Stimulated activated CD4-positive, alpha-beta T cell treated with anti-CD3 and anti-CD28 coated beads, Interleukin-15, amount 100 ng/mL, for 1 hour (primary cell): ENCODE data around the gene PXMP2.

Experiments
- DNase-seq, 2 donors: peaks; one replicate each; pipeline ENCODE4 v3.0.0-alpha.2; 2020; ENCODE audit warnings: low read depth in 1 of 2, low spot score in 1 of 2

The PXMP2 gene

DNA sequence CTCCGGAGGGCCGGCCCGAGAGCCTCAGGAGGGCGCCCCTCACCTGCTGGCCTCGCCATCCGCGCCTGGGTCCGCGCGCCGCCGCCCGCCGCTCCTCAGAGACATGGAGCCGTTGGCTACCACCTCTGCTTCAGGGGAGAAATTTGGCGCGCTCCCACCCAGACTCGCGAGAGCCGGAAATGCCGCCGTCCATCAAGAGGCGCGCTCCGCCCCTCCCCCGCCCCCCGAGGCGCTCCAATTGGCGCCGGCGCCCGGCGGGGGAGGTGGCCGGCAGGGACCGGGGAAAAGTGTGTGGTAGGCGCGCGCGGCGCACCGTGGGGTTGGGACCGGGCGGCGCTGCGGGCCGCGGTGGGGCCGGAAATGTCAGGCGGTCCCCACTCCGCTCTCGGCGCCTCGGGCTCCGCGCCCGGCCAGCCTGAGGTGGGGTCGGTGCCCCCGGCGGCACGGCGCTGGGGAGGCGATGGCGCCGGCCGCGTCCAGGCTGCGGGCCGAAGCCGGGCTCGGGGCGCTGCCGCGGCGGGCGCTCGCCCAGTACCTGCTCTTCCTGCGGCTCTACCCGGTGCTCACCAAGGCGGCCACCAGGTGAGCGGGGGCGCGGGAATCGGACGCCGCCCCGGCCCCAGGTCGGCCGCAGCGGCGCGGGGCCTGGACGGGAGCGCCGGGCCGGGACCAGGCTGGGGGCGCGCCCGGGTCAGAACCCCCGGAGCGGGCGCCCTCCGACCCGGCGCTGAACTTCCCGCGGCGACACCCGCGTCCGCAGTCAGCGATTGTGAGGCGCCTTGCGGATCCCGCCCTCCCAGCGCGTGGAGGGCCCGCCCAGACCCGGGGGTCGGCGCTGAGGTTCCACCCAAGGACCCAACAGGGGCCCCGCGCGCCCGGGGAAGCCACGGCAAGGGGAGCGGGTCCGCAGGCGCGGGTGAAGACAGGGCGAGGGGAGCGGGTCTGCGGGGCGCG is at the start of gene PXMP2, which contains the start of gene POLE:
TSS of gene PXMP2 (plus strand) at position 377 of the 954 bp plus-strand sequence. CDS start at position 461, 84 bp downstream.
TSS of gene POLE (minus strand) at position 132 of the 954 bp plus-strand sequence. CDS start at position 105, 27 bp downstream.
- DNase-seq: peak; percentile 93 to 95

DNA sequence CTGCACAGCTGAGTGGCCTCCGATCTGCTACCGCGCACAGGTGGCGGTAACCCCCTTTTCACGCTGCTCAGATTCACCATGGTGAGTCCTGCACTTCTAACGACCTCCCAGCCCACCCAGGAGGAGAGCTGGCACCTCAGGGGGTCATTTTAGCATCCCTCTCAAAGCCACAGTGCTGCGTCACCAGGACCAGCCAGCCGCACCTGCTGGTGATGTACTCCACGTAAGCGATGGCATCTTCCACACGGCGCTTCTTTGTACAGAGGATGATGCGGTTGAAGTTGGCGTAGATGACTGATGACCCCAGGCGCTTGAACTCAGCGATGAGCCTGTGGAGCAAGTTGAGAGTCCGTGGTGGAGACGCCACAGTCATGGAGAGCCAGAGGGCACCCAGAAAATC is 49.6 kb upstream of the PXMP2 start:
- DNase-seq: no peak

DNA sequence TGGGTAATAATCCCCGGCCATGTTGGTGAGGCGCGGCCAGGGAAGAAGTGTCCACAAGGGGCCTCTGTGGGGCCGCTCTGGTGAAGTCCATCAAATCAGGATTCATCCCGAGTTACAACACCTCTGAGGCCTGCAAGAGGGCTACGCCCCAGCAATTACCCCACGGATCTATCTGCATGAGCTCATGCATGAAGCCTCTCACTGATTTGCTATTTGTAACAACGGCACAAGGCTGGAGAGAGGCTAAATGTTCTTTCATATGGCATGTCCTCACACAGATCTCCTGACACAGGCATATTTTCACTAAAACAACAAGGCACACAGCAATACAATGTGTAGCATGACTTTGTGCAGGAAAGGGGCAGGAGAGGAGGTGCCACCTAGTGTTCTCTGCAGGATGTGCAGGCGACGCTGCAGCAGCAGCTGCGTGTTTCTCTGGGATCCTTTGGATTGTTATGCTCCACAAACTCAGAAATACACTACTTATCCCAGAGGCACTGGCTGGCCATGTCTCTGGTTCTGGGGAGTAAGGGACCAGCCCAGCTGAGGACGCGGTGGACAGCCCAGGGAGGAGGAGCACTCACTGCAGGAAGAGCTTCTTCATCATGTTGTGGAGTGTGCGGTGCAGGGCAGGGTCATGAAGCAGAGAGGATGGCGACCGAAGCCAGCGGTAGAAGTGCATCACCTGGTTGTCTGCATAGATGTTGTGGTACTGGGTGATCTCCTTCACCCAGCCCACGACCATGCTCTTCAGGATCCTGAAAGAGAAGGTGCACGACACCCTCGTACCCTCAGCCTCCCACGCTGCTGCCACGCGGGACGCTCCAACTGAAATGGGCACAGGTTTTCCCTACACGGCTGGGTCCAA is 48.6 kb upstream of the PXMP2 start:
- no peak for DNase-seq

DNA sequence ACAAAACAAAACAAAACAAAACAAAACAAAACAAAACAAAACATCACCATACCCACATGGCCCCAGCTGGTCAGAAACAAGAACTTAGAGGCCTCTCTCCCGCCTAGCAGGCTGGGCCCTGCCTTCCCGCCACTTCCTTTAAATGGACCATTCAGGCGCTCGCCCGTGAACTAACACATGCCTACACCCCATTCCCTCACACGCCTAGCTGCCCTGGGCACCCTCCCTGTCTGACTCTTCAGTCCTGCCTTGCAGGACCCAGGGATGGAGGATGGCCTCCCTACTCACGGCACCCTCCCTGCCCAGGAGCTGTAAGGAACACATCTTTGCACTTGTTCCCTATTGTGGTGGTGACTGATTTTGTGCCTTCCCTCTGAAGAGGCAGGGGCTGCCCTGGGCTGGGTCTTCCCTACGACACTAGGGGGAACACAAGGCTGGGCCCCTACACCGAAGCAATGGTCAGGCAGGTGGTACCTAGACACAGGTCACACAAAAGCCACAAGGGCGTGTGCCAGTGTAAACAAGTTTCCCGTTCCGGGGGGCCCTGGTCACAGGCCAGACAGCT is 47.3 kb upstream of the PXMP2 start:
- DNase-seq: no peak

DNA sequence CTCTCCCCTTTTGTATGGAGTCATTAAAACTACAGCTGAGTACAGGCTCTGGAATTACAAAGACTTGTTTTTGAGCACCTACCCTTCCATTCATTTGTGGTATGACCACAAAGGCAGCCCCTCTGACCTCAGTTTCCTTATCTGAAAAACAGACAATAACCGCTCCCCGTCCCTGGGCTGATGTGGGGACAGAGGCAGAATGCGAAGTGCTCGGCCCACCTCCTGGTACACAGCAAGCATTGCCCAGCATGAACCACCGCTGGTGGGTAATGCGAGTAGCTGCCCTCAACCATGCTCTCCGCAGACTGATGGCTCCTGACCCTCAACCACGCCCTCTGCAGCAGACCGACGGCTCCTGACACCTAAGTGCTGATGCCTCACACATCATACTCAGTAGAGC is 46.5 kb upstream of the PXMP2 start:
- DNase-seq: no peak

DNA sequence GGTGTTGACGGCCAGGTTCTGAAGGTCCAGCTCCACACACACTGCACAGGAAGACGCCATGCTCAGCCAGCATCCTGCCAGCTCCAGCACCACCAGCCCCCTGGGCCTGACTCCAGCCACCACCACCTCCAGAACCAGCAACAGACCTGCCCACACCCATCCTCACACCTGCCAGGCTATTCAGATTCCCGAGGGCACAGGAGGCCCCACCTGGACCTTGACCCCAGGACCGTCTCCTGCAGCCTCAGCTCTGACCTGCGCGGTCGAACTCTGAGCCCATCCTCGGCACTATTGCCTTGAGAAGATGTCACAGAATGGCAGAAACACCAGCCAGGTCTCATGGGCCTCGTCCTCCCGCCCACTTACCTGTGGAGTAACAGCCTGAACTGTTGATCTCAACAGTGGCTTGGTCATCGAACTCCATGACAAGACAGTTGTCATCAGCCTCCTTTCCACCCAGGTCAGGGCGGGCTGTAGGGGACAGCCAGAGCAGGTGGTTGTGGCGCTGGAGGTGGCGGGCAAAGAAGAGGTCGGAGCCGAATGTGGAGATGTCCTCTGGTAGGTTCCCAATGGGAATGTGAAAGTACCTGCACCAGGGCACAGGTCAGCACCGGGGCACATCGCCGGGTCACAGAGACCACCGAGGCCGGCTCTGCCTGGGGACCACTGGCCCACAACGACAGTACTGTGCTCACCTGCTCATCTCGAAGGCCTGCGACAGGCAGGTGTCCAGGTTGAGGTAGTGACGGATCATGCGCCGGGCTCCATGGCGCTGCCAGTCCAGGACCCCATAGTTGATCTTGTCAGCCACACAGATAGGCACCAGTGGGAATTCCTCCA is 45.4 kb upstream of the PXMP2 start:
- DNase-seq: no peak

DNA sequence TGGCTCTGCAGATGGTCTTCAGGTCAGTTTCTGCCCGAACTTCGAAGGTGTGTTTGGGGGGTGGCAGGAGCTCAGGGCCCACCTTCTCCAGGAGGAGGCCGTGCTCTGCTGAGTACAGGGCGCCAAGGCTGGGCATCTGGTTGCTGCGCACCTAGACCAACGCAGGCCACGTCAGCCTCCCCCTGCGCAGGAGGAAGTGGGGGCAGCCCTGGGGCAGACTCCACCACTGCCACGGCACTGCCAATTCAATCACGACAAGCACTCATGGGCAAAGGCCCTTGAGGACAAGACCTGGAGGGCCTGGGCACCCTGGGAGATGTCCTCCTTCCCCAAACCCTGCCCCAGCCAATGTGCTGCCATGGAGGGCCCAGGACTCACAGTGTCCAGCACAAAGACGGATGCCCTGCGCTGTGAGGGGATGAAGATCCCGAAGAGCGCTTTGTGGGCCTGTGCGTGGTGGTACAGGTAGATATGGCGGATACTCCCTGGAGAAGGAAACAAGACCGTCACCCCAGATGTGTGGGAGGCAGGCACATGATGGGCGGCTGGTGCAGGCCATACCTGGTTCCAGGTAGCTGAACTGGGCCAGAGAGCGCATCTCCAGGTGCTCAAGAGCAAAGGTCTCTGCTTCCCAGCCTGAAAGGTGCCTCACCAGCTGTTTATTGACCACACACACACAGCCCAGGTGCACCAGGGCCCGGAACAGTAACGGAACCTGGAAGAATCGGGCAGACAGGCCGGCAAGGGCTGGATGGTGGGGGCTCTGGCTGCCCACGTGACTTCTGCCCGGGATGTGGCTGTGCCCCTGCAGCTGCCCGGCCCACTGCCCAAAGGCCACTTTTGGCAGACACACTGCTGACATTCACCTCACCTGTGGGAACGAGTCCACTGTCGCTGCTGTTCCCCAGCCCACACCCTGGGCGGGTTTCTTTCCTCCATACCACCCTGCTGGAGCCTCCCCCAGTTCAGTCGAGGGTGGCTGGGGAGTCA is 44.2 kb upstream of the PXMP2 start:
- DNase-seq: no peak

DNA sequence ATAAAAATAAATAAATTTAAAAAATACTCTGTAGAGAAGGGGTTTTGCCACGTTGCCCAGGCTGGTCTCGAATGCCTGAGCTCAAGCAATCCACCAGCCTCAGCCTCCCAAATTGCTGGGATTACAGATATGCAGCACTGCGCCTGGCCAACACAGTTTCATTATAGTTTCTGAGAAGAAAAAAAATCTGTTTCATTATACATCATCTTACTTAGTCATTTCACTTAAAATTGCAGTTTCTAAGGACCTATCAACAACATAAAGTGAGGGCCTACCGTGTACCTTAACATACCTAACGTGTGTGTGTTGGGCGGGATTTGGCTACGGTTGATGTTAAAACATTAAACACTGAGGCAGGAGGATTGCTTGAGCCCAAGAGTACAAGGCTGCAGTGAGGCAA is 40.5 kb upstream of the PXMP2 start:
- no peak for DNase-seq

DNA sequence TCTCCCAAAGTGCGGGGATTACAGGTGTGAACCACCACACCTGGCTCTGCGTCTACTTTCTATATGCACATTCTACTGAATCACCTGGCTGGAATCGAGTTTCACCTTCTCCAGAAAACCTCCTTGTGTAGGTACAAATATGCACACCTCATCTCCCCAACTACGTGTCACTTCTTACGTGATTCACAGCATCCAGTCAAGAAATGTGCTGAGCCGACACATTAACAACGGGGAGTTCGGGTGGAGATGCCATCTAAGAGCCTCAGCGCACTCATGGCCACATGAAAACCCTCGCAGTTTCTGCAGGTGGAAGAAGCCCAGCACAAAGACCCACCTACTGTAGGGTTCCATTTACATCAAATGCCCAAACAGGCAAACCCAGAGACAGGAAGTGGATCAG is 39.5 kb upstream of the PXMP2 start:
- DNase-seq: no peak

DNA sequence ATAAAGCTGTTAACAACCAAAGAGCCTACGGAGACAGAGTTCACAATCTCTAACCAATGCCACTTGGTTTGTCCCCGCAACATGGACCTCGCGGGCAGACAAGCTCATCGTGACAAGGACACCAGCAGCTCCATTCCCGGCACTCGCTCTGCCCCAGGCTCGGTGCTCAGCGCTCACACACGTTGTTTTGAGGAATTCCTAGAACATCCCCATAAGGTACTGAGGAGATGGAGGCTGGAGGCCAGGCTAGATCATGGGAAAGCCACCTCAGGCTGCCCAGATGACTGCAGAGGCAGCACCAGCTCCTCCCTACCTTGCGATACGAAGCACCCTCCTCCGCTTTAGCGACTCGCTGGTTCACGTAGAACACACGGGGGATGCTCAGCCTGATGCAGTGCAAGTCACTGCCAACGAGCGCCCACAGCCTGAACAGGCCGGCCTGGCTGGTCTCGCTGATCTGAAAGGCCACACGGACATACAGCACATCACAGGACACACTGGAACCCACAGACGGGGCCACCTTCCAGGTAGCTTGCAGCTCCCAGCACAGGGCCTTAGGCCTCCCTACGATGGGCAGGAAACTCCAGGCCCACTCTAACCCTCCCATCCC is 38.7 kb upstream of the PXMP2 start:
- DNase-seq: no peak

DNA sequence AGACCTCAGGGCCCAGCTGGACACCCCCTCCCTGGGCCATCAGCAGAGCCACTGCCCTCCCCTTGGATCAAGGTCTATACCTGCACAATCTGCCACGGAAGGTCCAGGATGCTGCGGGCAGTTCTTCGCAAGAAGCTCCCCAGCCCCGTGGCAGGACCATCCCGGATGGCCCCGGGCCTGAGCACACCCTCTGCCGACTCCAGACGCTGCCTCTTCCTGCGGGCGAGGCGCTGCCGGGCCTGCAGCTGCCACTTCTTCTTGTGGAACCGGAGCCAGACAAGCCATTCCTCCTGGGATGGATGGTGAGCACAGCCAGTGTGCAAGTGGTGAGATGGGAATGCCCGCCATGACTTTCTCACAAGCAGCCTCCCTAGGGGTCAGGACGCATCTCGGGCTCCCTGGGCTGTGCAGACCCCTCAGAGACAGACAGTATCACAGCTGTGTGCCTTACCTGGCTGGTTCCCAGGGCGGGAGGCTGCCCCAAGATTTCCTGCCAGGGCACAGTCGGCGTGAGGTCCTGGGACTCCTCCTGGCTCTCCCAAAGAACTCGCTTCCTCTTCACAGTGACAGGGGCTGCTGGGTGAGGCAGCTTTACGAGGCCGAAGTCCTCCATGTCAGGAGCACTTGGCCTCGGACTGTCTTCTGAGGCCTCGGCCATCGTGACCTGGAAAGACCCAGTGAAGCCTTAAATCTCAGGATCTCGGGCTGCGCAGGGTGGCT is 38.0 kb upstream of the PXMP2 start:
- DNase-seq: no peak

DNA sequence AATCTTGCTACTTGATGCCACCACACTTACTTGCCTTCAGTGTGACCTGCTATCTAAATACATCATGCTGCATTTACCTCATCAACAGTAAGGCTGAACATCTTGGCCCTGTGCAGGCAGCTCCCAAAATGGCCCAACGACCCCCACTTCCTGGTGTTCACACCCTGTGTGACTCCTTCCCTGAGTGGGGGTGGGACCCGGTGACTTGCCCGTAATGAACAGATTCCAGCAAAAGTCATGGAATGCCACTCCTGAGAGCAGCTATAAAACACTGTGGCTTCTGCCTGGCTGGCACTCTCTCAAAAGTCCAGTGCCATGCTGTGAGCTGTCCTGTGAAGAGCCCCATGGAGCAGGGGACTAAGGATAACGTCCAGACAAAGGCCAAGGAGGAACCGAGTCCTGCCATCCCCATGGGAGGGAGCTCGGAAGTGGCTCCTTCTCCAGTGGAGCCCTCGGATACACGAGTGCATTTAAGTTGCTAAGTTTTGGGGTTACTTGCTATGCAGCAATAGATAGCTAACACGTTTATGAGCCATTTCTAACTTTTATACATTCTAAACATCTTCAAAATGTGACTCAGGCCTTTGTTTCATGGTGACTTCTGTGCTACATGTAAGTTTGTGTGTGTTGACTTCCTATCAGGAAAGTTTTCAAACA is 35.8 kb upstream of the PXMP2 start:
- no peak for DNase-seq

DNA sequence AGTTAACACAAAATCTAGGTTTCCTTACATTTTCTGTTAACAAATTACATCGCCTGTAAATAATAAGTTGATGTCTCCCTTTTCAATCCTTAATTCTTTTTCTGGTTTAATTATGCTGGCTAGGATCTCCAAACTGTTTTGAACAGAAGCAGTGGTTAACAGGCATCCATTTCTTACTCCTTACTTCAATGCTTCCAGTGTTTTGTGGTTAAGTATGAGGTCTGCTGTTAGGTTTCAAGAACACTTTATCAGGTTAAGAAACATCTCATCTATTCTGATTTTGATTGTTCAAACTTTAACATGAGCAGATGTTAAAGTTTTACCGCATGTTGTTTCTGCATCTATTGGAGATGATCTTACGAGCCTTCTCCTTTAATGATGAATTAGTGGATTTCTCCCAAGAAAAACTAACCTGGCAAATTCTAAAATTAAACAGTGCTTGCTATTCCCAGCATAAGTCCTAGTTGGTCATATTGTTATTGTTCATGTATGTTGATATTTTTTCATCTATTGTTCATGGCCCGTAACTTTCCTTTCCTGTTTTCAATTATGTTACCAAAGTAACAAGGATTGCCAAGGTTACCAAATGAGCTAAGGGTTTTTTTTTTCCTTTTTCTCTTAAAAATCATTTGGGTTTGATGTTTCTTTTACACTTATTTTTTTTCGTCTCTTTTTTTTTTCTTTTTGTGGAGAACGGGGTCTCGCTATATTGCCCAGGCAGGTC is 33.7 kb upstream of the PXMP2 start:
- DNase-seq: no peak

DNA sequence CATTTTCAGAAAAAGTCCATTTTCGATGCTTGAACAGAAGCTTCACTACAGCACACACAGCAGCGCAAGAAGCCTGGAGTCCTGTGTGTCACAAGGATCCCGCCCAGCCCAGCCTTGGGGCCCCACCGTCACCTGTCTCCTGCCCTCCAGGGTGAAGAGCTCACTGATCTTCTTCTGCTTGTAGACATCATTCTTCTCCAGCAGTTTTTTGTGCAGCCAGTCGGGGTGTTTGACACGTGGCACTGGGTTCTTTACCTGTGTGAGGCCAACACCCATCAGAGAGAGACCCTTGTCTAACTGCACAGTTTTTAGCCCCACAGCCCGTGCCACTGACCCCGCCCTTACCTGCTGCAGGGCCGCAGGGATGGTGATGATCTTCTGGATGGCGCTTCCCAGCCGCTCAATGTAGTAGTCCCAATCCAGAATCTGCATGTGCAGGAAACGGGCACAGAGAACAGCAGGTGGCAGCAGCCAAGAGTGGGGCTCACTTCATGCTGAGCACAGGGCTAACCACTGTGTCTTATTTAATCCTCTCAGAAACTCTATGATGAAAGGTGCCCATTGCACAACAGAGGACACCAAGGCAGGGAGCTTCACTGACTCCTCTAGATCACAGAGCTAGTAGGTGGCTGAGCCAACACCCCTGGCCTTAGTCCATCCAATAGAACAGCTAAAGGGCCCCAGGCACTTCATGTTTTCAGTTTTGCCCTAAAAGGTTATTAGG is 30.2 kb upstream of the PXMP2 start:
- no peak for DNase-seq

DNA sequence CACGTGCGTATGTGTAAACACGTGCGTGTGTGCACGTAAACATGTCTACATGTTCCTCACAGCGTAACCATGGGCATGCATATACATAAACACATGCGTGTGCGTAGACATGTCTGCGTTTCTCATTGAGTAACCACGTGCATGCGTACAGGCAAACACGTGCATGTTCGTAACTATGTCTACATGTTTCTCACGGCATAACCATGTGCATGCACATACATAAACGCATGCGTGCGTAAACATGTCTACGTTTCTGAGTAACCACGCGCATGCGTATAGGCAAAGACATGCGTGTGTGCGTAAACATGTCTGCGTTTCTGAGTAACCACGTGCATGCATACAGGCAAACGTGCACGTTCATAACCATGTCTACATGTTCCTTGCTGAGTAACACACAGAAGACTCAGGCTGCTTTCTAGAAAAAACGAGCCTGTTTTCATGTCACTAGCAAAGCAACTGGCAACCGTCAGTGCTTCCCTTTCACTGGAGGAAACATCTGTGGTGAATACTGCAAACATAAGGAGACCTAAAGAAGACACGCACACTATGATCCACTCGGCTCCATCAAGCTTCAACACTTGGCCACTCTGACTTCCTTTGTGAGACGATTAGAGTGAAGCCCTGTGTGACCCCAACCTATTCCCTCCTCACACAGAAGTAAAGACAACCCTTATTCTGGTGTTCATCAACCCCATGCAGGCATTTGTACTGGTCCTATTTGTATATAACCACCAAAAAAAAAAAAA is 29.1 kb upstream of the PXMP2 start:
- DNase-seq: no peak

DNA sequence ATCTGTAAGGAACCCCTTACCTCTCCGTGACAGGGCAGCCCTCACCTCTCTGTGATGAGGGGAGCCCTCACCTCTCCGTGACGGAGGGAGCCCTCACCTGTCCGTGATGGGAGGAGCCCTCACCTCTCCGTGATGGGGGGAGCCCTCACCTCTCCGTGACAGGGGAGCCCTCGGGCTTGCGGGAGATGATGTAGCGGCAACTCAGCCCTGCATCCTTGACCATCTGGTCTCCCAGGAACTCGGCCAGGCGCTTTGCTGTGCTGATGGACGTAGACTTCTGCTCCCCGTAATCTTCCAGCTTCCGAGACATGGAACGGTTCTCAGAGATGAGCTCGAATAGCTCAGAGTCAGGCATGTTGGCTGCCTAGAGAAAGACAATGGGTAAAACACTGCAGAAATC is 28.2 kb upstream of the PXMP2 start:
- no peak for DNase-seq
